D721Med (cell line): ENCODE data around the gene SMARCD3.

Experiments used
- DNase-seq: peaks from one replicate; pipeline ENCODE4 v3.0.0; 2011; ENCODE audit warnings: low spot score; ENCODE audit not compliant: insufficient read length
- FAIRE-seq: peaks from 2 replicates; lab custom pipeline; 2011; peaks lifted over from hg19 to GRCh38; lab: Jason Lieb, UNC
- TF ChIP-seq, protein P1 (sequence below): IDR thresholded peaks from 2 replicates; pipeline ENCODE4 v1.5.1; 2012; ENCODE audit warnings: mild to moderate bottlenecking, control low read depth; ENCODE audit not compliant: insufficient read depth; ENCODE audit errors: missing control alignments

The SMARCD3 gene

DNA sequence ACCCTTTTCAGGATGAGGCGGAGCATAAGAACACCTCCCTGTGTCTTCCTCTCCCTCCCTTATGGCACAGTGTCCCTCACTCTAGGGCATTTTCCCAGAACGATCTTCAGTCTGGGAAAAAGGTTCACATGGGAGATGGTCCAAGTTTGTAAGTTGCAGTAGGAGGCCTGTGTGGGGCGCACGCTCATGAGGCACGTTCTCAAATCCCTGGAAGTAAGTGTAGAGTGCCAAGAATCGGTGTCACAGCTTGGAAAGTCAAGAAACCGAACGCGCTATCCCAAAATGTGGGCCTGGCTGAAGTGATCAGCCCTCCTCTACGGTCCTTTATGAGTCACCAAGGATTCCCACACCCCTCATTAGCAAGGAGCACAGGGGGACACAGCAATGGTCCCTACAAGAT, 23.9 kb upstream of the SMARCD3 start:
- DNase-seq (no peak), FAIRE-seq (no peak)
- TF ChIP-seq, protein P1, sequence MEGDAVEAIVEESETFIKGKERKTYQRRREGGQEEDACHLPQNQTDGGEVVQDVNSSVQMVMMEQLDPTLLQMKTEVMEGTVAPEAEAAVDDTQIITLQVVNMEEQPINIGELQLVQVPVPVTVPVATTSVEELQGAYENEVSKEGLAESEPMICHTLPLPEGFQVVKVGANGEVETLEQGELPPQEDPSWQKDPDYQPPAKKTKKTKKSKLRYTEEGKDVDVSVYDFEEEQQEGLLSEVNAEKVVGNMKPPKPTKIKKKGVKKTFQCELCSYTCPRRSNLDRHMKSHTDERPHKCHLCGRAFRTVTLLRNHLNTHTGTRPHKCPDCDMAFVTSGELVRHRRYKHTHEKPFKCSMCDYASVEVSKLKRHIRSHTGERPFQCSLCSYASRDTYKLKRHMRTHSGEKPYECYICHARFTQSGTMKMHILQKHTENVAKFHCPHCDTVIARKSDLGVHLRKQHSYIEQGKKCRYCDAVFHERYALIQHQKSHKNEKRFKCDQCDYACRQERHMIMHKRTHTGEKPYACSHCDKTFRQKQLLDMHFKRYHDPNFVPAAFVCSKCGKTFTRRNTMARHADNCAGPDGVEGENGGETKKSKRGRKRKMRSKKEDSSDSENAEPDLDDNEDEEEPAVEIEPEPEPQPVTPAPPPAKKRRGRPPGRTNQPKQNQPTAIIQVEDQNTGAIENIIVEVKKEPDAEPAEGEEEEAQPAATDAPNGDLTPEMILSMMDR = no peak

DNA sequence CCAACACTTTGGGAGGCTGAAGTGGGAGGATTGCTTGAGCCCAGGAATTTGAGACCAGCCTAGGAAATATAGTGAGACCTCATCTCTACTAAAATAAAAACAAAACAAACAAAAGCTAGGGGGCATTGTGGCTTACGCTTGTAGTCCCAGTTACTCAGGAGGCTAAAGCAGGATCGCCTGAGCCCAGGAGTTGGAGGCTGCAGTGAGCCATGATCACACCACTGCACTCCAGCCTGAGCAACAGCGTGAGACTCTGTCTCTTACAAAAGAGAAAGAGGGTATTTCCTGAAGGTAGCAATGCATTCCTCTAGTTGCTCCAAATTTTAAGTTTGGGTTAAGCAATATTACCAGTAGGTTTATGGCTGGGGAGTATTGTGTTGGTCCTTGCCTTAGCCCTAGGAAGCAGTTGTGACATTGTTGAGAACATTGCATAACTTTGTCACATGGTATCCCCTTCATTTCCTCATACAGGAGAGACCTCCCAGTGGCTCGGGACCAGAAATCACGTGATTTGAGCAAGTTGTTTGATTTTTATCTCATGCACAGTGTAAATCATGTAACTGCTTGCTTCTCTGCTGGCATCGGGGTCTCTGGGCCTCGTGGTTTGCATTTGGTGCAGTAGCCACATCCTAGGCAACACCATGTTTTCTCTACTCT, 23.3 kb upstream of the SMARCD3 start:
- FAIRE-seq (no peak), DNase-seq (no peak)
- TF ChIP-seq, protein P1 = peak; percentile 14

DNA sequence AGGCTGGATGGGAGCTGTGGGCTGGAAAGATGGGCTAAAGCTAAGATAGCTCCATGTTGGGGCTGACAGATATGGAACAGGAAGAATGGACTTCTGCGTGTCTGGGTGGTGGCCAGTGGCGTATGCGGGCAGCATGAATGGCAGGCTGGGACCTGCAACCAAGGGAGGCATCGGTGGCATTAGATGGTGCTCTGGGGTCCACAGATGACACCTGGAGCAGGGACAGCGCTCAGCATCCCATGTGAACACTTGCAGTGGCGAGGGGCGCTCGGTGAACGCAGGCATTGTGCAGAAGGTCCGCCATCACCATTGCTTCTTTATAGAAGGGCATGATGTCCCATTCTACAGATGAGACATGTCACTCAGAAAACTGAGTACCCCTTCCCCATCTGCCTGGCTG, 21.0 kb upstream of the SMARCD3 start:
- FAIRE-seq (no peak), DNase-seq (no peak)
- TF ChIP-seq, protein P1 = no peak

DNA sequence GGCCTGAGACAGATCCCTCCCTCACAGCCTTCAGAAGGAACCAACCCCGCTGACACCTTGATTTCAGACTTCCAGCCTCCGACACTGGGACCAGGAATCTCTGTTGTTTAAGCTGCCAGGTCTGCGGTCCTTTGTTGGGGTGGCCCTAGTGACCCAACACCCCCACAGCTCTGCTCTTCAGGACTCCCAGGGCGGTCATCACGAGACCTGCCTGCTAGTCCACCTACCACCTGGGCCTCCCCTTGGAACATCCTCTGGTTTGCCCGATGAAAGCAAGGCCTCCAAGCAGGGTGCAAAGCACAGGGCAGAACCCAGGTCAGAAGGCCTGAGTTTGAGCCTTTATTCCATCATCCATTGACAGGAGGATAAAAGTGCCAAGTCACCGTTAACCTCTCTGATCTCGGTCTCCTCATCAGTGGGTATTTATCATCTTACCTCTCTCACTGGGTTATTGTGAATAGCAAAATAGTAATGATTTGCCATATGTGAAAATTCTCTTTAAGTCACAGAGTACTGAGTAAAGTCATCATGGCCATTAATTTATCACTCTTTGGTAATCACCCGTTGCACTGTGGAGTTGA, 16.9 kb upstream of the SMARCD3 start:
- no peak for FAIRE-seq
- TF ChIP-seq, protein P1 = no peak
- no peak for DNase-seq

DNA sequence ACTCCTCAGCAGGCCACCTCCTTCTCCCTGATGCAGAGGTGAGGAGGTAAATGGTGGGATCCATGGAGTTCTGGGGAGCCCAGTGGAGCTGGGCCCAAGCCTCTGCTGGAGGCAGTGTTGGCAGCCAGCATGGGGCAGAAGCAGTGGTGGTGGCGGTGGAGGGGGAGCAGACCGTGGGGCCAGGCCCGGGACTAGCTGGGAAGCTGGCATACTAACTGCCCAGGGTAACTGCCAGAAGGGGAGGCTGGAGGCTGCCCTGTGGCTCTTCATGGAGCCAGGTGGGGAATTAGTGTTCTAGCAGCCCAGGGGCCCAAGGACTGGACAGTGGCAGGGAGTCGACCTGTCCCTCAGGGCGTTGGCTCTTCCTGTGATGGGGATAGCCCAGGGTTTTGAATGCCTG, 16.1 kb upstream of the SMARCD3 start:
- TF ChIP-seq, protein P1 = no peak
- DNase-seq = no peak
- no peak for FAIRE-seq

DNA sequence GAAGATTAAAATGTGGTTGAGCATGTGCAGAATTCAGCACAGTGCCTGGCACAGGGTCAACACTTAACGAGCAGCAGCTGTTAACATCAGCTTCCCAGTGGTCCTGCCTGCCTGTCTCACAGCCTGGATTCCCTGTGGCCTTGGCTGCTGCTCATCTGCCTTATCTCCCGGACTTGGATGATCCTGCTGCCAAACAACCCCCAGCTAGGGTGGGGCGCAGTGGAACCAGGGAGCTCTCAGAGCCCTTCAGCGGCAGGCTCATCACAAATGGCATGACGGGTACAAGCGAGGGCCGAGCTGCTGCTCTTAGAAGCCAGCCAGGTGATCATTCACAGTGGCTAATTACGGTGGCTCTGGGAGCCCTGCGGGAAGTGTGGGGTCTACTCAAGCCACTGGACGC, 13.0 kb upstream of the SMARCD3 start:
- FAIRE-seq (no peak), DNase-seq (no peak)
- TF ChIP-seq, protein P1 = no peak

DNA sequence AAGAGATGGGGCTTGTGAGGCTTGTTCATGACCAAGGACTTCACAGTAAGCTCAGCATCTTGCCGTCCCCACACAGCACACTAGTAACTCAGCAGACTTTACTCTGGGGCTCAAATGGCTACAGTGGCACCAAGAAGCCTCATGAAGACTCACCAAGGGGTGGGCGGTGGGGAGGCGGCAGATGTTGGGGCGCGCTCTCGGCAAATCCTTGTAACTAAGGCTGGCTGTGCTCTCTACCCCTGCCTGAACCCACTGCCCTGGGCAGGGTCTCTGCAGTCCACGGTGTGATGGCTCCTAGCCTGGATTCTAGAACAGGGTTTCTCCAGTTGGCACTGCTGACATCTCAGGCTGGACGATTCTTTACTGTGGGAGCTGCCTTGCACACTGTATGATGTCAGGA, 12.4 kb upstream of the SMARCD3 start:
- DNase-seq (no peak), FAIRE-seq (no peak)
- TF ChIP-seq, protein P1 = no peak
